GDM1 (cell line): ENCODE data around the gene AMACR.

Source experiments
- DNase-seq: peaks from one replicate; lab custom pipeline; 2025; lab: John Stamatoyannopoulos, UW

Gene AMACR

DNA sequence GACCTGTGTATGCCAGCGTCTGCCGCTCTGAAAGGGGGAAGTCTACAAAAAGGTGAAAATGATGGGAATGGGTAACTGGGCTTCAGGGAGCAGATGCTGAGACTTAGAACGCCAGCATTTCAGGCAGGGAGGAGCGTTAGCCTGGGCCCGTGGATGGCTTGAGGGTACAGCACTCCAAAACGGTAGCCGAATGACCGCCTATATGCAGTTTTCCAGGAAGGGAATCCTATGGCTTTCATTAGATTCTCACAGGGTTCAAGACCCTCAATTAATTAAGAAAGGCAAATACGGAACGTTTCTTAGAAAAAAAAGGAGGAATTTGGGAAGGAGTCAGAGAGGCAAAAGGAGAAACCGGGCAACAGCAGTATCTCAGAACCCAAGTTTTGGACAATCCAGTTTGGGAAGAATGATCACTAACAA, 639 bp downstream of the AMACR start:
- no peak for DNase-seq

DNA sequence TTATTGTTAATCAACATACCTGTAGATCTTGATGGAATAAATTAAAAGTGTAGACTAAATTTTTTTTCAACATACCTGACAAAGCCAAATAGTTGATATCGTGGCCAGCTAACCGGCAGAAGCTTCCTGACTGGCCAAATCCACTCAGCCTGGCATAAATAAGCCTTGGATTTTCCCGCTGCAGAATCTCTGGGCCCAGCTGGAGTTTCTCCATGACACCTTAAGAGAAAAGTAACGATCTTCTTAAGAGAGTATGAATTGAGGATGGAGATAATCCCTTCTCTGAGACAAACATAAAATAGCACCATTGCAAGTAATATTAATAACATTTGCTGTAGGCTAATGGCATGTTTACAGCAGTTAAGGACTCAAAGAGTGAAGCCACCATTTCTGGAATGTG, 2.2 kb downstream of the AMACR start:
- no peak for DNase-seq

DNA sequence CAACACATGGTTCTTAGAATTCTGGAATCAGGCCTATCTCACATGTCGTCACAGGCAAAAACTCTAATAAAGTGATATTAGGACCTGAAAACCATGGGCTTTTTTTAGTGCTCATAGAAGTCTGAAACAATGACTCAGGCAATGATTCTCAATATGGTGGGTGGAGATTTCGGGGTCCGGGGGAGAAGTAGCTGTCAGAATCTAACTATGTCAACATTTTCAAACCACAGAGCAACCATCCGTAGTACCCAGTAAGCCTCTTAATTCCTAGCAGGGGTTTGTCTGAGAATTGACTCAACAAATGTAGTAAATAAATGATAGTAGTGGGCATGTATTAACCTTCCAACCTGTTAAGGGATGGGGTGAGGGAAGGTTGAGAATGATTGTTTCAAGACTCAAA, 2.6 kb downstream of the AMACR start:
- DNase-seq = no peak

DNA sequence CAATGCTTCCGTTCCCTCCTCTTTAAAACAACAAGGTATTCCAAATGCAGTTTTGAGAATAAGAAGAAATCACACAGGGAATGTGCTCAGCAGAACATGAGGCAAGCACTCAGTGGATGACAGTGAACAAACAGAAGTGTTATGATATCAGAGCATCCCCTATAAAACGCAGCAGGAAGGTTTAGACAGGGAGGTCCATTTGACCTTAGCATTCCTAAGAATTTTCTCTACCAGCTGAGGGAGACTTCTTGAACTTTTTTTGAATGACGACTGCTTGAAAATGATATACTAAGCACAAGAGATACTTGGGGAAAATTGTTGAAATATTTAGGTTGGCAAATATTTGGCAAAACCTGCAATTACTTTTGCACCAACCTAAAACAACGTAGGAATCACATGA, 3.9 kb downstream of the AMACR start:
- DNase-seq = no peak

DNA sequence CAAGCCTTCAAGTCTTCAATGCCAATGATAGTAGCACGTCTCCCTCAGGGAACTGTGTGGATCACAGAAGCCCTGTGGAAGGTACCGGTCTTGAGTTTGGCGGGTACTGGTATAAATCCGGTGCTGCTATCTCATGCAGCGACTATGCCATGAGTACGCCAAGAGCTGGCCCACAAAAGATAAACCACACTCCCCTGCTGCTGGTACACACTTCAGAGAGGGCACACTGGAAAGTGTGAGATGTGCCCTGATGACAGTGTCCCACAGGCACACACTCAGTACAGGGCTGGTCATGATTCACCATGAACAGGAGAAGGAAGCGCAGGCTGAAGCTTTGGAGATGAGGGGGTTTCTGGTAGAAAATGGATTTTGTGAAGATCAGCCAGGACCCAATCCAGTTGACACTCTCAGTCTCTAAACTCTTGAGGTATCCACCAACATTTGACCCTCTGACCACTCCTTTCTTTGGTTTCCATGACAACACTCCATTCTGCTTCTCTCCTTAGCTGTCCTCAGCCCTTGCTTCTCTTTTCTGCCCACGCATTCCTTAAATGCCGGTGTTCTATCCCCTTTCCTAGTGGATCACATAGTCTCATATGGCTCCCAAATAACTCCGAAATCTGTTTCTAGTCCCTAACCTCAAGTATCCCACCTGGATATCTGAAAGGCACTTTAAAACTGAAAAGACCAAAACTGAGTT, 5.1 kb downstream of the AMACR start:
- DNase-seq = no peak

DNA sequence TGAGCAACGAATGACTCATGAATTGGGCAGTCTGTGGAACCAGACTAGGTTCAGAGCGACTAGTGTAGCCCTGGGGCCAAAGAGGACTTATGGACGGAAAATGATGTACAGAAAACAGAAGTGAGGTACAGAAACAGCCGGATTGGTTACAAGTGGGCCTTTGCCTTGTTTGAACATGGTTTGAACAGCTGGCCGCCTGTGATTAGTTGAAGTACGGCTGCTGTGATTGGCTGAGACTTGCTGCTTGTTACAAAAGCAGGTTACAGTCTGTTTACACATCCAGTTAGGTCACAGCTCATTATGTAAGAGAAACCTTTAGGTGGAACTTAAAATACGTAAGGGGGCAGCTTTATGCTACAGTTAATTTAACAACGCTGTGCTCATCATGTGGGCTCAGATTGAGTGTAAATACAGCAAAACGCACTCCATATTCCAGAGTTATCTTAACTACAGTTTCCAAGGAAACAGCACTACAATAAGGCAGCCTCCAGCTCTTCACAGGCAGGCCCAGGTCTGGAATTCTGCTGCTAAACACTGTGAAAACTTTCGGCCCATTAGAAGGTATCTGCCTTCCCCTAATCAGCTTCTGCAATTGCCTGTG, 6.5 kb downstream of the AMACR start:
- no peak for DNase-seq

DNA sequence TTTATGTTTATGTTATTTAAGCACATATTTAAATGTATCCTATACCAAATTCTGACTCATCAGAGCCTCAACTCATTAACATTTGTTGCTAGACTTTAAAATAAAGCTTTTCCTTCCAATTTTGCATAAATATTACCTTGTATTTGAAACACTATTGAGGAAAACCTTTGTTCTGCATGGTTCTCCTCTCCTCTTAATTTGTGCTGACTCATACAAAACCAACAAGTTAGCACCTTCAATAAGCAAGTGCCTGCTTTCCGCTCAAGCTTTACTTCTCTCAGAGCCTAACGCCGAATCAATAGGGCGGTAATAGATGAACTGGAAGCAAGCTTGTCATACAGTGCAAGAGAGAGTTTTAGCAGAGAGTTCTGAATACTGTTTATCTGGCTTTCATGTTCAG, 7.9 kb downstream of the AMACR start:
- DNase-seq = no peak

DNA sequence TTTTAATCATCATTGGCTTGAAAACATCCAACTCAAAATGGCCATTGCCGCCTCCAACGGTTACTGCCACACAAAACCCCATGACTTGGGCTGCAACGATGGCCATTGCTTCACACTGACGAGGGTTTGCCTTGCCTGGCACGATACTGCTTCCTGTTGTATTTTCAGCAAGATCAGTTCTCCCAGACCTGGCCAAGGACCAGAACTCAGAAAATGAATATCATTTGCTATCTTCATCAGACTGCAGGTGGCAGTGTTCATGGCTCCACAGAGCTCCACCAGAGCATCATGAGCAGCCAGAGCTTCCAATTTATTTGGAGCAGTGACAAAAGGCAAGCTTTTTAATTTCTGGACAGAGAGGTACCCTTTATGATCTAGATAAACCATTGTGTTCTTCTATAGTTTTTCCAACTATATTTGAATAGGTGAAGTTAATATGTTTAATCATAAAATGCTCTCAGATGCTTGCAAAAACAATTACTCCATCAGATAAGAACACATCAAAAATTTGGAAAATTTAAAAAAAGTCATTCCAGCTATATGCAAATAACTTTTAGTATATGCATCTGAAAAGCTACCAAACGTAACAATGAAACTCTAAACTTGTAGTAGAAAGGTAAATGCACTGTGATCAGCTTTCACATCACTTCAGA, 10.4 kb downstream of the AMACR start:
- peak; percentile 28 for DNase-seq

DNA sequence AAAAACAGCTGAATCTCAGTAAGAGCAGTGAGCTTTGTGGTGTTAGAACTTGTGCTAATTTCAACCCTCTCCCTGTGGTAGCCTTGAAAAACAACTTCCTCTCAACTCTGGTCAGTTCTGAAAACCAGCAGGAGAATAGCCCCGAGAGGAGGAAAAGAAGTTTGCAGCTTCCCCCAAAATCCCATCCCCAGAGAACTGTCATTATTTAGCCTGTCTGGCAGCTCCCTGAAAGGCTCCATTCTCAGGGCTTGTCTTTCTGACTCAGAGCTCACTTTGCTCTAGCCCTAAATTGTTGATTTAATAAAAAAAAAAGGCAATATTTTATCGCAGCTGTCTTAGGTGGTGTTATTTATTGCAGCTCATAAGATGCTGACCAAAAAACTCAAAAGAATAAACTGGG, 12.0 kb downstream of the AMACR start:
- no peak for DNase-seq

DNA sequence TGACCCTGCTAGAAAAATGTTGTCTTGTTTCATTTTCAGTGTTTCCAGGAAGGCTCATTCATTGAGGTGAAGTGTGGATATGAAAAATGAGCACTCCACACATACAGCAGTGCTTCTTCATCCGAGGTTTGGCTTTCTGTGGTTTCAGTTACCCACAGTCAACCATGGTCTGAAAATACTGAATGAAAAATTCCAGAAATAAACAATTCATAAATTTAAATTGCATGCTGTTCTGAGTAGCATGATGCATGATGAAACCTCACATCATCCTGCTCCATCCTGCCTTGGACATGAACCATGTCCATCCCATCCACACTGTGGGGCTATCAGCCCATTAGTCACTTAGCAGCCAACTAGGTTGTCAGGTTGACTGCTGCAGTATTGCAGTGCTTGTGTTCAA, 13.0 kb downstream of the AMACR start:
- DNase-seq = no peak

DNA sequence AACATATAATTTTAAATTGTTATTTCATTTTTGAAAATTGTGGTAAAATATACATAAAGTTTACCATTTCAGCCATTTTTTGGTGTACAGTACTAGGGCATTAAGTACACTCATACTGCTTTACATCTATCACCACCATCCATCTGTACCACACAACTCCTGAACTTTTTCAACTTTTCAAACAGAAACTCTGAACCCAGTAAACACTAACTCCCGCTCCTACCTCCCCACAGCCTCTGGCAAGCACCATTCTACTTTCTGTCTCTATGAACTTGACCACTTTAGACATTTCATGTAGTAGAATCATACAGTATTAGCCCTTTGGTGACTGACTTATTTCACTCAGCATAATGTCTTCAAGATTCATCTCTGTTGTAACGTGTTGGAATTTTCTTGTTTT, 15.0 kb downstream of the AMACR start:
- DNase-seq = no peak

DNA sequence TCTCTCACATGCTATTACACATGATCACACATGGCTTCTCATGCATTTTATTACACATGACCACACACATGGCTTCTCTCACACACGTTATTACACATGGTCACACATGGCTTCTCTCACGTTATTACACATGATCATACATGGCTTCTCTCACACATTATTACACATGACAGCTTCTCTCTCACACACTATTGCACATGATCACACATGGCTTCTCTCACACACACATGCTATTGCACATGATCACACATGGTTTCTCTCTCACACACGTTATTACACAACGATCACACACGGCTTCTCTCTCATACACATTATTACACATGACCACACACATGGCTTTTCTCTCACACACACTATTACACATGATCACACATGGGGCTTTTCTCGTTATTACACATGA, 22.4 kb downstream of the AMACR start:
- DNase-seq = no peak

DNA sequence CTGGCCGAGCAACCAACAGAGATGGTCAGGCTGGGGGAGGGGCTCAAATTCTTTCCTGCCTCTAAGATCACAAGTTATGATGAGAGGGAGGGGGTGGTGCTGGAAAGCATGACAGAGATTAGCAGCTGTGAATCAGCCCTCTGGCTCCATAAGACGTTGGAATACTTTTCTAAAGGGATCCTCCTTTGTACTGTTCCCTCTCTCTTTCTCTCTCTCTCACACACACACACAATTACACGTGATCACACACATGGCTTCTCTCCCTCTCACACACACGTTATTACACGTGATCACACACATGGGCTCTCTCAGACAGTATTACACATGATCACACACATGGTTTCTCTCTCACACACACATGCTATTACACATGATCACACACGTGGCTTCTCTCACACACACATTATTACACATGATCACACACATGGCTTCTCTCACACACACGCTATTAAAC, 23.2 kb downstream of the AMACR start, which contains the start of gene SLC45A2:
Gene SLC45A2 (minus strand): TSS at position 23 of the 454 bp plus-strand sequence. CDS start 110 bp downstream, outside the sequence.
- no peak for DNase-seq

DNA sequence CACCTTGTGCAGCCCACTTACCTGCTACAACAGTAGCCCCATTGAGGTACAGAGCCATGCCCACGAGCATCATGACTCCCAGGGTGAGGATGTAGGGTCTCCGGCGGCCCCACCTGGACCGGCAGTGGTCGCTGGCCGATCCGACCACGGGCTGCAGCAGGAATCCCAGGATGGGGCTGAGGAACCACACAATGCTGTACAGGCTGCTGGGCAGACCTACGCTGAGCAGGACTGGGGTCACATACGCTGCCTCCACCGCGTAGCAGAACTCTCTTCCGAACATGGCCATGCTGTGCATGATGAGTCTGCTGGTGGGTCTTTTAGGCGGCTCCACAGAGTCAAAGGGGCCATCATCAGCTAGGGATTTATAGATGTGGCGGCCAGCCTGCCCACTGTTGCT, 23.7 kb downstream of the AMACR start:
- no peak for DNase-seq

DNA sequence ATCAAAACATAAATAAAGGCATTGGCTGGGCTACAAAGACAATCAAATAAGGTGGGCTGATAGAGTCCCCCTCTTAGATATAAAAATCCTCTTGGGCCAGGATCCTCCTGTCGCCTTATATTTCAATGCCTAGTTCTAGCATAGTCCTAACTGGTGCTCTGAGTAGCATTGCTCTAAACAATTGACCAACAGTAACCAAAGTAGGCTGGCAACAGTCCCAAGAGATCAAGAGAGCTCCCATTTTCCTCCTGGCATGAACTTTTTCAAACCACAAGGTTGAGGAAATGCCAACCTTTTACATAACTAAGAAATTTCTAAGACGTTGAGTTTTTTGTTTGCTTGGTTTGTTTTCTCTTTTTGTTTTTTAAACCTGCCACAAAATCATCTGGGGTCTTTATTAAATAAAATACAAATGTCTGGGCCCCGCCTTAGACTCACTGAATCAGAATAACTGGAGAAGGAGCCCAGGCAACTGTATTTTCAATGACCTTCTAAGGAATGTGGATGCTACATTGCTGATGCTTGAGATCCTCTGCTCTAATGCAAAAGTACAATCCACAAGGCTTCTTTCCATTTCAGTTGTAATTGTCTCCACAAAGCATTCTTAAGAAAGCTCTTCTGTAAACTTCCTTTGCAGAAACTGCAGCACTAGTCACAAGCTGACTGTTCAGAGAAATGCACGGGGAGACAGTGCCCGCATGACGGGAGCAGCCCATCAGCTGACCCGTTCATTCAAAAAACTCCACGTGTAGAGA, 26.3 kb downstream of the AMACR start:
- no peak for DNase-seq

DNA sequence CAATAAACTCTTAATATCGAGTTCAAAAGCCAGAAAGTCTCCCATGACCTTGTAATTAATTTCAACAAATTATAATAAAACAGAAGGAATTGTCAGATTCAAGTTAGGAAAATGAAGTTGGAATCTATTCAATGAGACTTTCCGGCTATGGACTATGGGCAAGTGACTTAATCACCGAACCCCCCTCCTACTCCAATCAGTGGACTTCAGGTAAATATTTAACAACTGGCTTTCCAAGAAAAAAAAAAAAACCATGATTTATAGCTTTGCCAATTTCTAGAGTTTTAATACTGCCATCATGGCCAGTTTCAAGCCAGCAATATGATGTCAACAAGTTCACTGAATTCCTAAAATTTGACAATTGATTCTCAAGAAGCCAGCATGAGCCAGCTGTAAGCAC, 27.8 kb downstream of the AMACR start:
- no peak for DNase-seq

DNA sequence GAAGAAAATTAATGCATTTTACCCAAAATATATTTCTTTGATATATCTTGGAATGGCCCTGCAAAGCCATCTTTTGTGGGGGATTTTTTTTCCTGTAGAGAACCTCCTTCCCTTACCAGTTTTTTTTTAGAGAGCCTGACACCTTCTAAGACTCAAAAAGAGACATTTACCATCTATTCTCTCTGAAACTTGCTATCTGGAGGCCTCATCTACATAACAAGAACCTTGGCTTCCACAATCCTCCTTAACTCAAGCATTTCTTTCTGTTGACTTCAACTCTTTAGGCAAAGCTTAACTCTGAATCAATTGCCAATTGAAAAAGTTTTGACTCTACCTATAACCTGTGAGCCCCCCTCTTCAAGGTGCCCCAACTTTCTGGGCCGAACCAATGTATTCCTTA, 29.5 kb downstream of the AMACR start:
- no peak for DNase-seq

DNA sequence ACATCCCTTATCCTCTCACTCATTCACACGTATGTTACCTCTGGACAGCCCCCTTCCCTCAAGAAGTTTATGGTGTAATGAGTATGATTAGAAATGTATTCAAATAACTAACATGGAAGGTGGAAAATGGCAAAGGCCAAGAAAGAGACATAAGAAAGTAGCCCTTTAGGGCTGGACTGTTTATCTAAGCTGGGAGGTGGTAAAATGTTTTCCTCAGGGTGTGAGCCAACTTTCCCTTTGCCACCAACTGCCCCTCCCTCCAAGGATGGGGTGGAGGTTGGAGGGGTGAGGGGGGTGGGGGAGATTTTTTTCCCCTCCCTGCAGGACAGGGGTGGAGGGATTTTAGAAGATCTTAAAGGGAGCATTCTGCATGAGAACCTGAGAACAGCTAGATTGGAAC, 31.5 kb downstream of the AMACR start:
- no peak for DNase-seq

DNA sequence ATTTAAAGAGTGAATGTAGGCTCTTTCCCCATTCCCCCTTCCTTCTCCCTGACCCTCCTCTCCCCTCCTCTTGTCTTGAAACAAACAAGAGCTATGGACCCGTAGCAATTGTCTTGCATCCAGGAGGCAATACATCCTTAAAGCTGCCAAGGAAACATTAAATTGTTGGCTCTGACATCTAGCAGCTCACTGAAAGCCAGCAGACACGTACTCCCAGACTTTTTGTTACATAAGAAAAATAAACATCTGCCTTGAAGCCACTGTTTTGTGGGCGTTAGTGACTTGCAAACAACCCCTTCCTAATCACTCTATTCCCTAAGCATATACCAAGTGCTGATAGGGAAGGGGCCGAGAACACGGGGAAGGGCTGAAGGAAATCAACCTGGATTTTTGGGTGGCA, 32.0 kb downstream of the AMACR start:
- DNase-seq = no peak

DNA sequence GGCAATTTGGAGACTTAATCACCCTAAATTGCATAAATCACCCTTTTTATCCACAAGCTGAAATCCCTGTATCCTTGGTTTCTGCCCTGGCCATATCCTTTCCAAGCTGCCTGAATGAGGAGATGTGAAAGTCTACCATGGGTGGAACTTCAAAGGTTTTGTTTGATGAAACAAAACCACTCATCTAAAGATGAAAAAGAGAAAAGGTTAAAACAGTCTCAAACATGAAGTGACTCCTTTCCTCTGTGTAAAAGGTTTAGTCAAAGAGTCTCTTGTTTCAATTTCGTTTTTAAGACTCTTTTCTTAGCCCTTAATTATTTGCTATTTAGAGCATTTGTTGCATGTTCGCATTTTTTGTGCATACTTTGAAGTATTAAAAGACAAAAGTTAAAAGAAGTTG, 34.6 kb downstream of the AMACR start:
- DNase-seq = no peak

DNA sequence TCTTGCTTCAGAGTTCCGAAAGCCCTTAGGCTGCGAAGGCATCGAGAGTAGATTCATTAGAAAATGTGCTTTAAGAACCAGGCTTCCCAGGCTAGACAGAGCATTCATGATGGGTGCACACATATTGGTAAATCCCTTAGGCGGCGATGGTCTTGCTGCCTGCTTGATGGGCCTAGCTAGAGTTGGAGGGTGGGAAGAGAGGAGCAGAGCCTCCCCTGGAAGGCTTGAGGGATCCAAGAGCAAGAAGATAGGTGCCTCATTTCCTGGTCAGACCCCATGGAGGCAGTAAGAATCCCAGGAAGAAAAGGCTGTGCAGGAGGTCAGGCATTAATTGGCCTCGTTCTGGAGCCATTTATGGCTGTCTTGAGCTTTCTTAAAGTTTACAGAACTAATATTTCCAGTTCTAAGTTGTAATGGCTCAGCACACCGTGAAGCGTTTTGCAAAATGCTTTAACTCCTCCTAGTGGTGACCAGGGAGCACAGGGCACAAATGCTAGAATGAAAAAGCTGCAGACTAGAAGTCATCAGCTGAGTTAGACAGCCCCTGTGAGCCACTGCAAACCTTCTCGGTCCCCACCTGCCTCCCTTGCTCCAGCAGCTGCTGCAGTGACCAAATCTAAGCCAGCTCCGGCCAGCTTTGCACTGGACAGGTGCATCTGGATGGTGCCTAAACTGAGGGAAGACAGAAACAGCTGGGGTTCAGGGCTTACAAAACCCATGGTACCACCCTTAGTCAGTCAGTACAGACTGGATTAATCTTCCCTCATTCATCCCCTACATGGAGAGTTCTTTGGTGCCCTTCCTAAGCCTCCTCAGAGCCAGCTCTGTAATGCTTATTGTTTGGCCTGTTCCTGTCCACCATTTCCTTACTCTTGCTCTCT, 38.0 kb downstream of the AMACR start:
- DNase-seq = no peak
